ES-I3 (cell line): Measurements from ENCODE around the gene DDX3X.
"Not testable (repeated sequence)": the region's sequence is repeated elsewhere in the genome, so short reads cannot be mapped to it uniquely, and the experiment has no call there.

ENCODE experiments used
- H3K36me3 ChIP-seq: 2 replicates; pipeline ENCODE4 v1.6.1; 2013; ENCODE audit warnings: mild to moderate bottlenecking, low read length, control low read depth, moderate library complexity; ENCODE audit not compliant: insufficient read depth
- H3K4me1 ChIP-seq: 2 replicates; pipeline ENCODE4 v1.6.1; 2013; ENCODE audit warnings: mild to moderate bottlenecking, control low read depth, low read length; ENCODE audit not compliant: insufficient read depth
- H3K9ac ChIP-seq: 2 replicates; pipeline ENCODE4 v1.6.1; 2013; ENCODE audit warnings: low read depth, mild to moderate bottlenecking, low read length, moderate library complexity
- H3K9me3 ChIP-seq: 2 replicates; pipeline ENCODE4 v1.6.1; 2013; ENCODE audit warnings: mild to moderate bottlenecking, low read length, moderate library complexity; ENCODE audit not compliant: control insufficient read depth, insufficient read depth

Gene DDX3X

GRCh38 chrX:41369152-41369551 is 35.2 kb downstream of the DDX3X start:
- H3K4me1 ChIP-seq = no peaks in the 10 kb centered on the region
- no peak overlapping the region for H3K9ac ChIP-seq
- H3K9me3 ChIP-seq = no peaks in the 10 kb centered on the region; the same call in 1 of the 2 replicates
- no peaks in the 10 kb centered on the region for H3K36me3 ChIP-seq

- H3K9ac ChIP-seq, H3K4me1 ChIP-seq, H3K9me3 ChIP-seq, H3K36me3 ChIP-seq: not testable (repeated sequence)
Observed at GRCh38 chrX:41371575-41371974, 37.6 kb downstream of the DDX3X start.

DNA sequence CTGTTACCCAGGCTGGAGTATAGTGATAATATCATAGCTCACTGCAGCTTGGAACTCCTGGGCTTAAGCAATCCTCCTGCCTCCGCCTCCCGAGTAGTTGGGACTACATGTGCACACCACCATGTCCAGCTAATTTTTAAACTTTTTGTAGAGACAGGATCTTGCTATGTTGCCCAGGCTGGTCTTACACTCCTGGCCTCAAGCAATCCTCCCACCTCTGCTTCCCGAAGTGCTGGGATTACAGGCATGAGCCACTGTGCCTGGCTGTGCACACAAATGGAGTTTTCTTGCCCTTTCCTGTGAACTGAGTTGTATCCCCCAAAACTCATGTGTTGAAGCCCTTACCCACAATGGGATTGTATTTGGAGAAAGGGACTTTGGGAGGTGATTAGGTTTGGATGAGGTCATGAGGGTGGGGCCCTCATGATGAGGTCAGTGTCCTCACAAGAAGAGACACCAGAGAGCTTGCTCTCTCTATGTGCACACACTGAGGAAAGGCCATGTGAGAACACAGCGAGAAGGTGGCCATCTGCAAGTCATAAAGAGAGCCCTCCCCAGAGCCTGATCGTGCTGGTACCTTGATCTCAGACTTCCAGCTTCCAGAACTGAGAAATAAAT is 40.1 kb downstream of the DDX3X start:
- no peaks in the 10 kb centered on the region; the same call in 1 of the 2 replicates for H3K9me3 ChIP-seq
- no peaks in the 10 kb centered on the region for H3K36me3 ChIP-seq
- no peaks in the 10 kb centered on the region for H3K4me1 ChIP-seq
- H3K9ac ChIP-seq = no peak overlapping the region

DNA sequence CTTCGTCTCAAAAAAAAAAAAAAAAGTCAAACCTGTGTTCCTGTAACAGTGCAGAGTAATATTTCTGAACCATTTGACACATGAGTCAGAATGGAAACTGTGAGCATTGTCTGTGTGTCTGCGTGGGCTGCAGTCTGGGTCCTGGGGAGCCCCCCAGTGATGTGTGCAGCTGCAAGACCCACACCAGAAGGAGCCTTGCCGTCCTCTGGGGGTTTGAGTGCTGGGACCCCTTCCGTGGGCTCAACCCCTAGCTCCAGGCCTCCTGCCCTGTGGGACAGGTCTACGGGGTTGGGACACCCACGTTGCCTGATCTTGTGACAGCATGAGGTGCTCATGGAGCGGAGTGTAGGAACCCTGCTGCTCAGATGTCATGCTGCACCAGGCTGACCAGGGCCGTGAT is 43.7 kb downstream of the DDX3X start:
- Histone ChIP-seq H3K9me3 (no peaks in the 10 kb centered on the region), H3K4me1 (no peaks in the 10 kb centered on the region; the same call in 1 of the 2 replicates), H3K9ac (no peak overlapping the region), H3K36me3 (no peaks in the 10 kb centered on the region)

- H3K9ac ChIP-seq = no peak overlapping the region
- H3K9me3 ChIP-seq = no peaks in the 10 kb centered on the region
- no peaks in the 10 kb centered on the region for H3K36me3 ChIP-seq
- peaks cover 15% of the 10 kb centered on the region for H3K4me1 ChIP-seq
Observed at GRCh38 chrX:41381685-41382084, 47.7 kb downstream of the DDX3X start.

DNA sequence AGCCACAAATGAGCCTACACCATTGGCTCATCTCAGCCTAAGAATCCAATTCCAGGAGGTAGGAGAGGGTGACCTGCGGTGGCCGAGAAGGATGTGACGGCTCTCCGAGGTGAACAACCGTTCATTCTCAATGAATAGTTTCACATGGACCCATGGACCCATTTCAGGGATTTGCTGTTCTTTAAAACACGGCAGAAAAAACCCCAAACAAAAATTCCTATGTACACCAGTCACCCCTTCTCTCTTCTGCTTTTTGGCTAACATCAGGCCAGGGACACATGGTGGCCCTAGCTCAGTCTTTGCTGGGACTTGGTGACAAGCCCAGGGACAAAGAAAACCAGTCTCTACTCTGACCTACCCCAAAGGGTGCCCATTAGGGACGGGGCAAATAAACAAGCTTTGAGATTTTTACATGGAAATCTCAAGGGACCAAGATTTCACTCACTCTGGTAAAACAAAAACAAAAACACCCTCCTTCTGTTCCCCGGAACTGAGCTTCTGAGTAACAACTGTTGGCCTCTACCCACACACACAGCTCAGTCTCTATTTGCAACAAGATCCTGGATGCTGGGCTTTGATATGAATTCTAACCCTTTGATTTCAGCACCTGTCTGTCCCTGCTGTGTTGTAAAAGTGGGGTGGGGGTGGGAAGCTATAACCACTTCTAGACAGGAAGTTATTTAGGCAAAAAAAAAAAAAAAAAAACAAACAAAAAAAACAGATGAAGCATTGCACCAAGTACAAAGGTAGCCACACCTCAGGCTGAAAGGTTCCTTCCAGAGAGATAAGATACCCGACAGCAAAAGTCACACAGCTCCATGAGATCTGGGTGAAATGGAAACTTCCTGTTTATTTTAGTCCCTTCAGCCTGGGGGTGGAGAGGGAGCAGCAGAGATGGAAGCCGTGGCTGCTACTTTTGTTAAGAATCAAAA is 49.0 kb downstream of the DDX3X start:
- Histone ChIP-seq H3K4me1 (peaks cover 21% of the 10 kb centered on the region), H3K9ac (no peak overlapping the region)

DNA sequence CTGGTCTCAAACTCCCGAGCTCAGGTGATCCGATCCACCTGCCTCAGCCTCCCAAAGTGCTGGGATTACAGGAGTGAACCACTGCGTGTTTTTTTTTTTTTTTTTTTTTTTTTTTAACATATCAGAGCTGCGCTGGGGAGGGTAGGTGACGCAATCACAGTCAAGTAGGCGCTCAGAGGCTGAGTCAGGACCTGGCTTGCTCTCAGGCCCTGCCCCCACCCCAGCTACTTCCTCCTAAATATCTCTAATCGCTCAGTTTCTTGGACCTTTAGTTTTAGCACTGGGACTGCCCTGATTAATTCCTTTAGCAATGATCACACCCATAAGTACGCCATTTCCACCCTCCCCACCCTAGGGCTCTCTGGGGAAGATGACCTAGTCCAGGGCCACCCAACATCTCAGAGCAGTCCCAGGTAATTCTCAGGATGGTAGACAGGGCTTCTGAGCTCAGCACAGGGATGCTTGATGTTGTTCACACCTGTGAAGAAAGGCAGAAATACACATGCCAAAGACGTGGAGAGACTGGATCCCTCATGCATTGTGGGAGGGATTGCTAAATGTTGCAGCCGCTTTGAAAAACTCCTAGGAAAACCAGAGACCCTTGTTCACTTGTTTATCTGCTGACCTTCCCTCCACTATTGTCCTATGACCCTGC is 50.2 kb downstream of the DDX3X start:
- no peaks in the 10 kb centered on the region for H3K9me3 ChIP-seq
- H3K9ac ChIP-seq = no peak overlapping the region; the same call in 1 of the 2 replicates
- H3K4me1 ChIP-seq = peaks cover 23% of the 10 kb centered on the region
- no peaks in the 10 kb centered on the region for H3K36me3 ChIP-seq

More for the DNA sequence above, 49.0 kb downstream of the DDX3X start:
- H3K36me3 ChIP-seq = no peaks in the 10 kb centered on the region
- H3K9me3 ChIP-seq = no peaks in the 10 kb centered on the region

- Histone ChIP-seq H3K9ac (peak overlapping the region; percentile 10; the same call in 1 of the 2 replicates), H3K4me1 (peaks cover 24% of the 10 kb centered on the region), H3K9me3 (no peaks in the 10 kb centered on the region), H3K36me3 (no peaks in the 10 kb centered on the region)
Observed at GRCh38 chrX:41386222-41386990, 52.4 kb downstream of the DDX3X start.

GRCh38 chrX:41388543-41388942 is 54.6 kb downstream of the DDX3X start:
- Histone ChIP-seq H3K9ac (no peak overlapping the region), H3K9me3 (no peaks in the 10 kb centered on the region), H3K36me3 (no peaks in the 10 kb centered on the region), H3K4me1 (peaks cover 18% of the 10 kb centered on the region)

DNA sequence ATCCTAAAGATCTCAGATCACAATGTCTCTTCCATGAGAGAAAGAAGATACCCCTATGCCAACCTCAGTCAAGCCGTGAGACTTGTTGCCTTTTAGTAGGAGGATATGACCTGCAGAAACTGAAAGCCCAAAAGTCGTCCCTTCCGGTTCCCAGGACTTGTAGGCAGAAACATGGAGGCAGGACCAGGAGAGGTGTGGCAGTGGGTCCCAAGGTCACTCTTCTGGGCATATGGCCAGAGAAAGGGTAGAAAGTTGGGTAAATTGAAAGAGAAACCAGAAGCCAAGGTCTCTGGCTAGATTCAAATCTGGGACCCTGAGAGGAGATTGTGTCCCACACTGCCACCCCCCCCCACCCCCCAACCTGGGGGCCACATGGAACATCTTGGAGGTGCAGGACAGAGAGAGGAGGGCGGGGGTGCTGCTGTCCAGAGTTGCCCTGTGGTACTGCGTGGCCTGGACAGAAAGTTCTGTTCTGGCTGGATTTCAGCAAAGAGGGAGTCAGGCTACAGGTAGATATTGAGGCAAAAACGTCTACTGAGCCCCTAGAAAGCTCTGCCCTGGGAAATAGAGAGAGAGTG is 55.4 kb downstream of the DDX3X start:
- Histone ChIP-seq H3K4me1 (peaks cover 15% of the 10 kb centered on the region), H3K36me3 (no peaks in the 10 kb centered on the region), H3K9me3 (no peaks in the 10 kb centered on the region), H3K9ac (no peak overlapping the region)

DNA sequence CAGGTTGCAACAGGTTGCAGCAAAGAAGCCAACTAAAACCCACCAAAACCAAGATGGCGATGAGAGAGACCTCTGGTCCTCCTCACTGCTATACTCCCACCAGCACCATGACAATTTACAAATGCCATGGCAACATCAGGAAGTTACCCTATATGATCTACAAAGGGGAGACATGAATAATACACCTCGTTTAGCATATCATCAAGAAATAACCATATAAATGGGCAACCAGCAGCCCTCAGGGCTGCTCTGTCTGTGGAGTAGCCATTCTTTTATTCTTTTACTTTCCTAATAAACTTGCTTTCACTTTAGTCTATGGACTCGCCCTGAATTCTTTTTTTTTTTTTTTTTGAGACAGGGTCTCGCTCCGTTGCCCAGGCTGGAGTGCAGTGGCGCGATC is 56.6 kb downstream of the DDX3X start:
- H3K4me1 ChIP-seq = peaks cover 14% of the 10 kb centered on the region
- H3K36me3 ChIP-seq, H3K9ac ChIP-seq, H3K9me3 ChIP-seq: not testable (repeated sequence)

GRCh38 chrX:41391606-41392005 is 57.6 kb downstream of the DDX3X start:
- H3K9me3 ChIP-seq = no peaks in the 10 kb centered on the region
- H3K9ac ChIP-seq = no peak overlapping the region
- H3K4me1 ChIP-seq = peaks cover 10% of the 10 kb centered on the region
- no peaks in the 10 kb centered on the region for H3K36me3 ChIP-seq

DNA sequence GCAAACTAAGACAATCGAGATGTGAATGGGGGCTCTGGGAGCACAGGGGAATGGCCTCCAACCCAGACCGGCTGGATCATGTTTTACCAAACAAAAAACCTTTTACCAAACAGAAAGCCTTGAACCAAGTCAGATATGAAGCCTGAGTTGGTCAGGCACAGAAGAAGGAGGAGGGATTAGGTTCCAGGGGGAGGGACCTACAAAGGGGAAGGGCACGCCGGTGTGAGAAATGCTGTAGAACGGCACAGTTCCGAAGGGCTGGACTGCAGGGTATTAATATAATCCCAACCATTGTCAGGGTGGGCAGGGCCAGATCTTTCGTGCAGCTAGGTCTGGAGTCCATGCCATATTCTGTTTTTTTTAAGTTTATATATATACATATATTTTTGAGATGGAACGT is 60.3 kb downstream of the DDX3X start:
- Histone ChIP-seq H3K9me3 (no peaks in the 10 kb centered on the region), H3K36me3 (no peaks in the 10 kb centered on the region), H3K9ac (no peak overlapping the region), H3K4me1 (0 out of 2 replicates have a peak, but pooled peaks cover under 1% of the 10 kb centered on the region)

GRCh38 chrX:41397219-41397618 is 63.3 kb downstream of the DDX3X start:
- no peaks in the 10 kb centered on the region; the same call in 1 of the 2 replicates for H3K9me3 ChIP-seq
- no peak overlapping the region for H3K9ac ChIP-seq
- H3K4me1 ChIP-seq = no peaks in the 10 kb centered on the region
- H3K36me3 ChIP-seq = no peaks in the 10 kb centered on the region
